Thyroid gland (tissue), 4 donors: ENCODE measurements around the gene CASP2. TPM values are rescaled to one million over a fixed set of nuclear protein-coding genes. Genes with fewer than 3 reads are reported as not detected.

Experiments used
- DNase-seq, 2 donors: peaks; one replicate each; pipeline ENCODE4 v3.0.0-alpha.2; 2019
- H3K27ac ChIP-seq, 3 donors: fragments of 200-600 bp; sonication (generic); 1 replicate in 2 of 3; 2 replicates in 1 of 3; pipeline ENCODE4 v1.5.1; 2016 to 2019; ENCODE audit warnings: mild to moderate bottlenecking in 1 of 3, moderate library complexity in 1 of 3
- H3K27me3 ChIP-seq: fragments of 200-600 bp; sonication (generic); one replicate; pipeline ENCODE4 v1.5.1; 2019
- H3K36me3 ChIP-seq, 2 donors: fragments of 200-600 bp; sonication (generic); one replicate each; pipeline ENCODE4 v1.5.1; 2016 to 2019
- H3K4me1 ChIP-seq, 2 donors: fragments of 200-600 bp; sonication (generic); one replicate each; pipeline ENCODE4 v1.5.1; 2017 to 2019
- H3K4me3 ChIP-seq, 3 donors: fragments of 200-600 bp; sonication (generic); replicated peaks in 1 of 3; 1 replicate in 2 of 3; 2 replicates in 1 of 3; pipeline ENCODE4 v1.5.1; 2016; ENCODE audit warnings: mild to moderate bottlenecking in 1 of 3
- H3K9me3 ChIP-seq: fragments of 200-600 bp; sonication (generic); one replicate; pipeline ENCODE4 v1.5.1; 2017
- CTCF ChIP-seq, 6 experiments: fragments of 200-600 bp in 3 of 6; fragments of 450-650 bp in 3 of 6; sonication (generic) in 3 of 6; IDR thresholded peaks; one replicate each; pipeline ENCODE4 v1.5.1; 2016 to 2019; ENCODE audit warnings: antibody characterized with exemption in 6 of 6, mild to moderate bottlenecking in 2 of 6, inconsistent platforms in 1 of 6, moderate library complexity in 1 of 6
- POLR2A ChIP-seq, 2 donors: fragments of 450-650 bp; IDR thresholded peaks; one replicate each; pipeline ENCODE4 v1.6.1; 2017; ENCODE audit warnings: antibody characterized with exemption in 2 of 2, mild to moderate bottlenecking in 2 of 2, moderate library complexity in 1 of 2
- WGBS, 2 donors: methylation state at CpG; one replicate each; pipeline ENCODE4 v1.1.5; 2017; 5-methylcytosine and 5-hydroxymethylcytosine counted together
- intact Hi-C: fragments of 100-400 bp; cut with DNase I; formaldehyde crosslinking; loops from one replicate; pipeline ENCODE4 v1.15.1; 2023
- total RNA-seq, 4 donors: library from RNA; depleted of rRNA; stranded (reverse); fragments of >200 nt; gene quantifications; one replicate each; pipeline ENCODE4 v1.2.3, GENCODE V29; 2016

Gene CASP2
- total RNA-seq, 4 donors from 2014 or later, result 13.0 to 21.7 (median 17.5) TPM

GRCh38 chr7:143305423-143306070 lies 17.4 kb downstream of the CASP2 start:
- no peaks in the 10 kb centered on the region for H3K27me3 ChIP-seq
- intact Hi-C loops, result loop anchor here (5.0 kb wide), 1 partner anchor 63 kb away; no protein-coding TSS in a partner anchor
- peak; percentile 51 to 63 for DNase-seq
- peak in 5 of 6 experiments; percentile 27 to 65 (median 51) for TF ChIP-seq CTCF (IDR thresholded peaks at IDR 0.05)
- no peak for TF ChIP-seq POLR2A (IDR thresholded peaks at IDR 0.05)
- H3K27ac ChIP-seq, result no peak overlapping the region
- H3K4me1 ChIP-seq, result no peaks in the 10 kb centered on the region
- WGBS, 2 donors, result 75 to 84% methylated on average over 10 of the region's 10 CpGs
- H3K9me3 ChIP-seq, result no peaks in the 10 kb centered on the region
- peaks cover 43 to 58% of the 10 kb centered on the region in 2 donors for H3K36me3 ChIP-seq
- H3K4me3 ChIP-seq, result no peak overlapping the region

- TF ChIP-seq POLR2A (IDR thresholded peaks at IDR 0.05) (no peak), CTCF (IDR thresholded peaks at IDR 0.05) (no peak)
- DNase-seq, result no peak
- Histone ChIP-seq H3K4me3 (no peak overlapping the region), H3K36me3 (peaks cover 23 to 34% of the 10 kb centered on the region in 2 donors), H3K27me3 (no peaks in the 10 kb centered on the region), H3K9me3 (no peaks in the 10 kb centered on the region), H3K27ac (no peak overlapping the region), H3K4me1 (no peaks in the 10 kb centered on the region)
- intact Hi-C loops, result loop anchor here (5.0 kb wide), 1 partner anchor 66 kb away; no protein-coding TSS in a partner anchor
- WGBS, 2 donors, result 78 to 95% methylated on average over 2 of the region's 2 CpGs
Measured at GRCh38 chr7:143308632-143309031, 20.5 kb downstream of the CASP2 start.

DNA sequence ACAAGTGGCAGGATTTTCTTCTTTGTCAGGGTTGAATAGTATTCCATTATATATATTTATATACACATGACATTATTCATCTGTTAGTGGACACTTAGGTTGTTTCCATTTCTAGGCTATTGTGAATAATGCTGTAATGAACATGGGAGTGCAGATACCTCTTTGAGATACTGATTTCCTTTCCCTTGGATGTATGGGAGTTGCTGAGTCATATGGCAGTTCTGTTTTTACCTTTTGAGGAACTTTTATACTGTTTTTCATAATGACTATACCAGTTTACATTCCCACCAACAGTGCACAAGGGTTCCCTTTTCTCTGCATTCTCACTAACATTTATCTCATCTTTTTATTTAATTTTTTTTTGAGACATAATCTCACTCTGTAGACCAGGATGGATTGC lies 26.0 kb downstream of the CASP2 start:
- H3K36me3 ChIP-seq, result no peaks in the 10 kb centered on the region
- no peak for DNase-seq
- intact Hi-C loops, result no loop called here
- H3K9me3 ChIP-seq, result no peaks in the 10 kb centered on the region
- no peaks in the 10 kb centered on the region for H3K27me3 ChIP-seq
- no peak overlapping the region for H3K27ac ChIP-seq
- no peak overlapping the region for H3K4me3 ChIP-seq
- peaks cover 15 to 22% of the 10 kb centered on the region in 2 donors for H3K4me1 ChIP-seq
- TF ChIP-seq POLR2A (IDR thresholded peaks at IDR 0.05) (no peak), CTCF (IDR thresholded peaks at IDR 0.05) (no peak)

DNA sequence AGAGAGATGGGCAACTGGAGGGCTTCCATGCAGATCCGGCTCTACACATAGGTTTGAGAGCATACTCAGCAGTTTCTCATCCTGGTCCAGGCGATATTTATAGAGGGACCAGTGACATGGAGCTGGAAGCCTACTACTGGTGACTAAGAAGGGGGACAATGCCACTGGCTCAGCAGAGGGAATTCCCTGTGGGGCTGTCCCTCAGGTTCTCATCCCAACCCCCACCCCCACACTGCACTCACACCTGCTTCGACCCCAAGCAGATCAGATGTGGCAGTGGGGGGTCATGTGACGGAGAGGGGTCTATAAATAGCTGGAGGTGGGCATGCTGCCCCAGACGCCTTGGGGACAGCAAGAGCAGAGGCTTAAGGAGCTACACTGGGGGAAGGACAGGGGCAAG lies 27.6 kb downstream of the CASP2 start, which contains the start of gene CLCN1:
TSS of gene CLCN1 (plus strand) at position 336 of the 400 bp plus-strand sequence. CDS start 102 bp downstream, outside the sequence.
- DNase-seq, result no peak
- Histone ChIP-seq H3K4me1 (peaks cover 15 to 22% of the 10 kb centered on the region in 2 donors), H3K27ac (peak within 1 kb of the TSS in 1 of 3 donors; percentile 51), H3K36me3 (no peaks in the 10 kb centered on the region), H3K9me3 (no peaks in the 10 kb centered on the region), H3K4me3 (no peak within 1 kb of the TSS), H3K27me3 (no peaks in the 10 kb centered on the region)
- TF ChIP-seq POLR2A (IDR thresholded peaks at IDR 0.05), result no peak
- TF ChIP-seq CTCF (IDR thresholded peaks at IDR 0.05), result no peak
- intact Hi-C loops, result no loop called here
- 81 to 85% methylated on average over 3 to 5 of the region's 5 CpGs for WGBS, 2 donors

- 20 to 28% methylated on average over 4 of the region's 4 CpGs for WGBS, 2 donors
- peak overlapping the region in 1 of 3 donors; percentile 51 for H3K27ac ChIP-seq
- peak; percentile 62 to 66 for DNase-seq
- no peak overlapping the region for H3K4me3 ChIP-seq
- H3K9me3 ChIP-seq, result no peaks in the 10 kb centered on the region
- H3K4me1 ChIP-seq, result peaks cover 15 to 22% of the 10 kb centered on the region in 2 donors
- intact Hi-C loops, result no loop called here
- no peaks in the 10 kb centered on the region for H3K27me3 ChIP-seq
- no peak for TF ChIP-seq POLR2A (IDR thresholded peaks at IDR 0.05)
- TF ChIP-seq CTCF (IDR thresholded peaks at IDR 0.05), result no peak
- no peaks in the 10 kb centered on the region for H3K36me3 ChIP-seq
Measured at GRCh38 chr7:143316492-143316891, 28.3 kb downstream of the CASP2 start.
